Uterus (tissue), 2 donors: Measurements from ENCODE around the gene ARHGEF10L.

Experiments used
- POLR2A ChIP-seq, 2 donors: fragments of 450-650 bp; IDR thresholded peaks; one replicate each; pipeline ENCODE4 v1.6.1; 2016; ENCODE audit warnings: antibody characterized with exemption in 2 of 2, mild to moderate bottlenecking in 1 of 2, moderate library complexity in 1 of 2
- TF ChIP-seq, protein P1 (sequence below), 4 experiments: fragments of 200-600 bp in 2 of 4; fragments of 450-650 bp in 2 of 4; sonication (generic) in 2 of 4; IDR thresholded peaks; one replicate each; pipeline ENCODE4 v1.5.1; 2016 to 2019; ENCODE audit warnings: antibody characterized with exemption in 4 of 4, mild to moderate bottlenecking in 2 of 4, moderate library complexity in 1 of 4

DNA sequence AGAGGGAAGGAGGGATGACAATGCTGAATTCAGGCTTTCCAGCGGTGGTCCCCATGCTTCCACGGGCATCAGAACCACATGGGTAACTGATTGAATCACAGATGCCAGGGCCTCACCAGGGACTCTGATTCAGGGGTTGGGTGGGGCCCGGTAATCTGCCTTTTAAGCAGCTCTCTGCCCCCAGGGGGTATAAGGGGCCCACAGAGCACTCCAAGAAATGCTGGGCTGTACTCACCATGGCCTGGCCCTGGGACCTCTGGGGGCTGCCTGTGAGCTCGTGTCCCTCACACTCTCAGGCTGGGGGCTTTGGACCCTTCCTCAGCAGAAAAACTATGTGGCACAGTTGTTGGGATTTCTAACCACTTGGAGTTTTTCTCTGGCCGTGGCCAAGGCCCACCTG, 70.6 kb downstream of the ARHGEF10L start:
- TF ChIP-seq, protein P1, sequence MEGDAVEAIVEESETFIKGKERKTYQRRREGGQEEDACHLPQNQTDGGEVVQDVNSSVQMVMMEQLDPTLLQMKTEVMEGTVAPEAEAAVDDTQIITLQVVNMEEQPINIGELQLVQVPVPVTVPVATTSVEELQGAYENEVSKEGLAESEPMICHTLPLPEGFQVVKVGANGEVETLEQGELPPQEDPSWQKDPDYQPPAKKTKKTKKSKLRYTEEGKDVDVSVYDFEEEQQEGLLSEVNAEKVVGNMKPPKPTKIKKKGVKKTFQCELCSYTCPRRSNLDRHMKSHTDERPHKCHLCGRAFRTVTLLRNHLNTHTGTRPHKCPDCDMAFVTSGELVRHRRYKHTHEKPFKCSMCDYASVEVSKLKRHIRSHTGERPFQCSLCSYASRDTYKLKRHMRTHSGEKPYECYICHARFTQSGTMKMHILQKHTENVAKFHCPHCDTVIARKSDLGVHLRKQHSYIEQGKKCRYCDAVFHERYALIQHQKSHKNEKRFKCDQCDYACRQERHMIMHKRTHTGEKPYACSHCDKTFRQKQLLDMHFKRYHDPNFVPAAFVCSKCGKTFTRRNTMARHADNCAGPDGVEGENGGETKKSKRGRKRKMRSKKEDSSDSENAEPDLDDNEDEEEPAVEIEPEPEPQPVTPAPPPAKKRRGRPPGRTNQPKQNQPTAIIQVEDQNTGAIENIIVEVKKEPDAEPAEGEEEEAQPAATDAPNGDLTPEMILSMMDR (IDR thresholded peaks at IDR 0.05) = no peak
- no peak for TF ChIP-seq POLR2A (IDR thresholded peaks at IDR 0.05)
